HG02973 (cell line): Measurements from ENCODE around the gene GATAD2A.
A peak's percentile ranks its signal among the peaks of the same experiment; 100 is the strongest.

Experiments used
- ATAC-seq: cut with Tn5 transposase; IDR thresholded peaks from one replicate; pipeline ENCODE4 v1.9.1; 2021; ENCODE audit warnings: moderate library complexity; ENCODE audit not compliant: unreplicated experiment

Gene GATAD2A

GRCh38 chr19:19487077-19487949 is 81.8 kb downstream of the GATAD2A start:
- no peak for ATAC-seq

- no peak for ATAC-seq
Measured at GRCh38 chr19:19487950-19488874, 82.7 kb downstream of the GATAD2A start.

GRCh38 chr19:19488875-19489690 is 83.6 kb downstream of the GATAD2A start:
- peak; percentile 60 for ATAC-seq

DNA sequence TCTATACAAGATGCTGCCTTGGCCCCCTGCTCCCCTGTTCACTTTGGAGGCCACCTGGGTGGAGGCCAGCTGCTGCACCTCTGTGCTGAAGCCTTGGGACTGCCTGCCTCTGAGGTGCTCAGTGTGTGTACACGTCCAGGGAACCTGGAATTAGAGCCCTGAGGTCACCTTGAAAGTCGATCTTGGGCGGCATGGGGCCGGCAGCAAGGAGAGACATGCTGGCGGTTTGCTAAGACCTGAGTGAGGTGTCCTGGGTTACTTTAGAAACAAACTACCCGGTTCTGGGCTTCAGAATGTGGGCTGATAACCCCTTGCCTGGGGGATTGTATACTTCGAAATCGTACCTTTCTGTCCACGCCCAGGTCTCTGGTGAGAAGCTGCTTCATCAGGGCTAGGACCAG is 84.3 kb downstream of the GATAD2A start:
- ATAC-seq, result peak; percentile 6

GRCh38 chr19:19490214-19490968 is 84.9 kb downstream of the GATAD2A start:
- no peak for ATAC-seq

- ATAC-seq, result no peak
Measured at GRCh38 chr19:19491321-19492025, 86.0 kb downstream of the GATAD2A start.

- no peak for ATAC-seq
Measured at GRCh38 chr19:19492026-19492610, 86.6 kb downstream of the GATAD2A start.

GRCh38 chr19:19493841-19494546 is 88.5 kb downstream of the GATAD2A start:
- ATAC-seq, result no peak

DNA sequence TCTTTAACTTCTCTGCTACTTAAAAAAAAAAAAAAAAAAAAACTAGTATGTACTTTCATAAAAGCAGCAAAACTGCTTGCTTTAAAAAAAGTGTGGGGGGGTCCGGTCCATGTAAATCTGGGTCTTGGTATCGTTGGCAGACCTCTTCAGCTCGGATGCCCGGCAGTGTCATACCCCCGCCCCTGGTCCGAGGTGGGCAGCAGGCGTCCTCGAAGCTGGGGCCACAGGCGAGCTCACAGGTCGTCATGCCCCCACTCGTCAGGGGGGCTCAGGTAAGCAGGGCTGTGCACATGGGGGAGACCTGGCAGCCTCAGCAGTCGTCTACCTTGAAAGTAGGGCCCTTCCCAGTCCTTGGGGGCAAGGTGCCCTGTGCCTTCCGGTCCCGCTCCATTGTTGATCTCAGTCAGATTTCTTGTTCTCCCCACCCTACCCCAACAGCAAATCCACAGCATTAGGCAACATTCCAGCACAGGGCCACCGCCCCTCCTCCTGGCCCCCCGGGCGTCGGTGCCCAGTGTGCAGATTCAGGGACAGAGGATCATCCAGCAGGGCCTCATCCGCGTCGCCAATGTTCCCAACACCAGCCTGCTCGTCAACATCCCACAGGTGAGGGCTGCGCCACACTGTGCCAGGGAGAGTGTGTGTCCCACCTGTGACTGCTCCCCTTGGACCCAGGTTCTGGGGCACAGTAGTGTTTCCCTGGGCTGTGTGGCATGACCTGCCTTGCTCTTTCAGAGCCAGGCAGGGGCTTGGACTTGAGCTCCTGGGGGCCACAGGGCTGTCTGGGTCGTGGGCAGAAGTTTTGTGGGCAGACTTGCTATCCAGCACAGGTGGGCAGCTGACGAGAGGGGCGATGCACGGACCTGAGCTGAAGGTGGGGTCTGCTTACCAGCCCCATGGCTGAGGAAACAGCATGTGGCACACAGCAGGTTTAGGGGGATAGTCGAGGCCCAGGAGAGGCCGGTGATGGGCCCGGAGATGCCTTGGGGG is 90.4 kb downstream of the GATAD2A start:
- ATAC-seq, result no peak

DNA sequence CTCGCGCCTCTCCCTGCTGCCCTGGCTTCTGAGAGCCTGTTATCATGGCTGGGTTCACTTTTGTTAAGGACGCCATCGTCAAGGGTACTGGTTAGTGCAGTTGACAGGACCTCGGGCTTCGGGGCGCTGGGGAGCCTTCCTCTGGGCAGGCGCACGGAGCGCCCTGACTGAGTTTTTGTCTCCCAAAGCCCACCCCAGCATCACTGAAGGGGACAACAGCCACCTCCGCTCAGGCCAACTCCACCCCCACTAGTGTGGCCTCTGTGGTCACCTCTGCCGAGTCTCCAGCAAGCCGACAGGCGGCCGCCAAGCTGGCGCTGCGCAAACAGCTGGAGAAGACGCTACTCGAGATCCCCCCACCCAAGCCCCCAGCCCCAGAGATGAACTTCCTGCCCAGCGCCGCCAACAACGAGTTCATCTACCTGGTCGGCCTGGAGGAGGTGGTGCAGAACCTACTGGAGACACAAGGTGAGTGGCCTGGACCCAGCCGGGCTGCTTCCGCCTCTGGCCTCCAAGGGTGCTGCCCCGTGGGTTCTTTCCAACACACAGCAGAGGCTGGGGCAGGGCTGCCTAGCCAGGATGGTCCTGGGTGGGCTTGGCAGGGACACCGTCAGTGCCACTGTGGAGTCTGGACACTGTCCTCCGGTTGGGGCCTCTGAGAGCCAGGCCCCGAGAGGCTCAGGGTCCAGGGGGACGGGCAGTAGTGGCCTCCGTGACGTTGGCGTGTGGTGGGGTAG is 92.9 kb downstream of the GATAD2A start:
- no peak for ATAC-seq

GRCh38 chr19:19499272-19499995 is 94.0 kb downstream of the GATAD2A start:
- no peak for ATAC-seq

- ATAC-seq, result no peak
Measured at GRCh38 chr19:19500975-19501644, 95.6 kb downstream of the GATAD2A start.

GRCh38 chr19:19501798-19502197 is 96.3 kb downstream of the GATAD2A start:
- no peak for ATAC-seq

GRCh38 chr19:19502281-19502680 is 96.8 kb downstream of the GATAD2A start:
- no peak for ATAC-seq

GRCh38 chr19:19502808-19503602 is 97.5 kb downstream of the GATAD2A start:
- ATAC-seq, result no peak
